Measurements from ENCODE around the gene RFX4.

The RFX4 gene

GRCh38 chr12:106758349-106759110, 175.7 kb downstream of the RFX4 start:
- TF ChIP-seq REST (IDR thresholded peaks at IDR 0.05; ENCODE audit: insufficient replicate concordance, low read depth) = no peak
- no peak for TF ChIP-seq POLR2AphosphoS5 (IDR thresholded peaks at IDR 0.05; ENCODE audit: low read depth)
- no peak for TF ChIP-seq CTCF (IDR thresholded peaks at IDR 0.05; ENCODE audit: insufficient read depth, low read length)
- no peak for TF ChIP-seq GABPA (IDR thresholded peaks at IDR 0.05; ENCODE audit: low read depth)
- DNase-seq (ENCODE audit: low read depth in 1 of 2, low spot score in 1 of 2) = no peak
- H3K27me3 ChIP-seq (ENCODE audit: insufficient read depth, poor library complexity, severe bottlenecking) = no peaks in the 10 kb centered on the region
- no peak overlapping the region for H3K27ac ChIP-seq (replicated peaks)
- H3K4me3 ChIP-seq (replicated peaks; ENCODE audit: insufficient read depth, low read length) = no peak overlapping the region

- TF ChIP-seq POLR2AphosphoS5 (IDR thresholded peaks at IDR 0.05; ENCODE audit: low read depth) (no peak; the same call in 1 of the 2 replicates), CTCF (IDR thresholded peaks at IDR 0.05; ENCODE audit: insufficient read depth, low read length) (no peak), SPI1 (IDR thresholded peaks at IDR 0.05; ENCODE audit: borderline replicate concordance, low read depth) (no peak), REST (IDR thresholded peaks at IDR 0.05; ENCODE audit: insufficient replicate concordance, low read depth) (no peak), GABPA (IDR thresholded peaks at IDR 0.05; ENCODE audit: low read depth) (no peak)
- H3K27me3 ChIP-seq (ENCODE audit: insufficient read depth, poor library complexity, severe bottlenecking) = no peaks in the 10 kb centered on the region
- peak overlapping the region; percentile 64 for H3K27ac ChIP-seq (replicated peaks)
- no peak for DNase-seq (ENCODE audit: low read depth in 1 of 2, low spot score in 1 of 2)
- no peak overlapping the region for H3K4me3 ChIP-seq (replicated peaks; ENCODE audit: insufficient read depth, low read length)
Observed at GRCh38 chr12:106759526-106760183, 176.9 kb downstream of the RFX4 start.

- DNase-seq (ENCODE audit: low read depth in 1 of 2, low spot score in 1 of 2) = peak in 1 of 2 experiments; percentile 73
- H3K27ac ChIP-seq (replicated peaks) = peak overlapping the region; percentile 64
- TF ChIP-seq GABPA (IDR thresholded peaks at IDR 0.05; ENCODE audit: low read depth) = no peak
- peak; percentile 82 for TF ChIP-seq SPI1 (IDR thresholded peaks at IDR 0.05; ENCODE audit: borderline replicate concordance, low read depth)
- no peak for TF ChIP-seq POLR2AphosphoS5 (IDR thresholded peaks at IDR 0.05; ENCODE audit: low read depth)
- no peak for TF ChIP-seq REST (IDR thresholded peaks at IDR 0.05; ENCODE audit: insufficient replicate concordance, low read depth)
- H3K4me3 ChIP-seq (replicated peaks; ENCODE audit: insufficient read depth, low read length) = no peak overlapping the region
- no peaks in the 10 kb centered on the region for H3K27me3 ChIP-seq (ENCODE audit: insufficient read depth, poor library complexity, severe bottlenecking)
Observed at GRCh38 chr12:106760184-106760531, 177.4 kb downstream of the RFX4 start.

All from HL-60 (cell line).